GM23338 (cell line): ENCODE measurements around the gene CSF2RB. TPM values are rescaled to one million over a fixed set of nuclear protein-coding genes. Genes with fewer than 3 reads are reported as not detected.
A peak's percentile ranks its signal among the peaks of the same experiment; 100 is the strongest.

Experiments used
- ATAC-seq: fragments of 200-7000 bp; cut with Tn5 transposase; 3 replicates; pipeline ENCODE4 v1.9.1; 2020
- DNase-seq: peaks from one replicate; pipeline ENCODE4 v3.0.0-alpha.2; 2015; ENCODE audit warnings: low spot score
- H2AFZ ChIP-seq: fragments of 200-600 bp; sonication (generic); 2 replicates; pipeline ENCODE4 v1.8.0; 2016; ENCODE audit warnings: antibody characterized with exemption, mild to moderate bottlenecking, moderate library complexity
- H3F3A ChIP-seq: fragments of 200-600 bp; sonication (generic); replicated peaks from 2 replicates; pipeline ENCODE4 v1.8.0; 2017; ENCODE audit warnings: antibody characterized with exemption, mixed run types, low read depth
- H3K27ac ChIP-seq: fragments of 200-600 bp; sonication (generic); 2 replicates; pipeline ENCODE4 v1.6.1; 2016; ENCODE audit warnings: low read depth
- H3K27me3 ChIP-seq: fragments of 200-600 bp; sonication (generic); 2 replicates; pipeline ENCODE4 v1.8.0; 2016; ENCODE audit warnings: mild to moderate bottlenecking, mixed run types, moderate library complexity; ENCODE audit not compliant: insufficient read depth
- H3K36me3 ChIP-seq: fragments of 200-600 bp; sonication (generic); 2 replicates; pipeline ENCODE4 v1.8.0; 2016; ENCODE audit warnings: mild to moderate bottlenecking; ENCODE audit not compliant: insufficient read depth
- H3K4me1 ChIP-seq: fragments of 200-600 bp; sonication (generic); 2 replicates; pipeline ENCODE4 v1.8.0; 2016; ENCODE audit warnings: mild to moderate bottlenecking, moderate library complexity; ENCODE audit not compliant: insufficient read depth
- H3K4me2 ChIP-seq: fragments of 200-600 bp; sonication (generic); 2 replicates; pipeline ENCODE4 v1.7.1; 2017; ENCODE audit warnings: mixed run types
- H3K4me3 ChIP-seq: fragments of 200-600 bp; sonication (generic); 2 replicates; pipeline ENCODE4 v1.6.1; 2016; ENCODE audit warnings: mixed run types
- H3K79me2 ChIP-seq: fragments of 200-600 bp; sonication (generic); replicated peaks from 2 replicates; pipeline ENCODE4 v1.8.0; 2017; ENCODE audit warnings: mild to moderate bottlenecking; ENCODE audit not compliant: insufficient read depth
- H3K9me2 ChIP-seq: fragments of 200-600 bp; sonication (generic); 2 replicates; pipeline ENCODE4 v1.8.0; 2017; ENCODE audit not compliant: insufficient read depth
- H4K20me1 ChIP-seq: fragments of 200-600 bp; sonication (generic); replicated peaks from 2 replicates; pipeline ENCODE4 v1.8.0; 2017; ENCODE audit warnings: mild to moderate bottlenecking; ENCODE audit not compliant: insufficient read depth
- H3K27ac Mint-ChIP-seq: 2 replicates; pipeline ENCODE4 v1.8.0; 2020; ENCODE audit warnings: inconsistent platforms, mild to moderate bottlenecking, moderate library complexity, mixed read lengths
- H3K27me3 Mint-ChIP-seq: 3 replicates; pipeline ENCODE4 v1.8.0; 2022; ENCODE audit warnings: low read depth, mild to moderate bottlenecking, moderate library complexity, mixed read lengths, inconsistent platforms; ENCODE audit not compliant: insufficient read depth, poor library complexity
- H3K36me3 Mint-ChIP-seq: 3 replicates; pipeline ENCODE4 v1.8.0; 2021; ENCODE audit warnings: low read depth, mild to moderate bottlenecking, inconsistent platforms, moderate library complexity, mixed read lengths
- H3K4me1 Mint-ChIP-seq: 3 replicates; pipeline ENCODE4 v1.8.0; 2020; ENCODE audit warnings: mild to moderate bottlenecking, inconsistent platforms, mixed read lengths
- H3K4me3 Mint-ChIP-seq: 3 replicates; pipeline ENCODE4 v1.8.0; 2021; ENCODE audit warnings: moderate library complexity, mild to moderate bottlenecking, inconsistent platforms, mixed read lengths
- H3K9me3 Mint-ChIP-seq: 3 replicates; pipeline ENCODE4 v1.8.0; 2020; ENCODE audit warnings: moderate library complexity, mild to moderate bottlenecking, inconsistent platforms, mixed read lengths
- CREB1 ChIP-seq: fragments of 250-450 bp; sonication (Bioruptor Pico); IDR thresholded peaks from 2 replicates; pipeline ENCODE4 v1.5.0; 2020; ENCODE audit warnings: low read depth, mild to moderate bottlenecking, moderate library complexity
- CTCF ChIP-seq, 2 experiments: fragments of 200-600 bp in 1 of 2; sonication (generic) in 1 of 2; conservative IDR thresholded peaks; 2 replicates each; pipeline versions ENCODE4 v1.5.1 to v1.6.1; 2016 to 2017; ENCODE audit warnings: antibody characterized with exemption in 2 of 2, low read depth in 2 of 2, mild to moderate bottlenecking in 2 of 2, moderate library complexity in 1 of 2
- ETS1 ChIP-seq: IDR thresholded peaks from 2 replicates; pipeline ENCODE4 v1.6.1; 2016; ENCODE audit warnings: antibody characterized with exemption
- EZH2 ChIP-seq: fragments of 200-600 bp; sonication (generic); IDR thresholded peaks from one replicate; pipeline ENCODE4 v1.8.0; 2017; ENCODE audit warnings: antibody characterized with exemption, mild to moderate bottlenecking, low read depth; ENCODE audit not compliant: unreplicated experiment
- EZH2phosphoT487 ChIP-seq: fragments of 200-600 bp; sonication (generic); IDR thresholded peaks from one replicate; pipeline ENCODE4 v1.8.1; 2018; ENCODE audit warnings: antibody characterized with exemption; ENCODE audit not compliant: unreplicated experiment
- JUNB ChIP-seq: IDR thresholded peaks from one replicate; pipeline ENCODE4 v1.6.1; 2016; ENCODE audit warnings: antibody characterized with exemption; ENCODE audit not compliant: unreplicated experiment
- NANOG ChIP-seq: IDR thresholded peaks from 2 replicates; pipeline ENCODE4 v1.6.1; 2016; ENCODE audit warnings: antibody characterized with exemption, borderline replicate concordance
- POLR2AphosphoS5 ChIP-seq: IDR thresholded peaks from 2 replicates; pipeline ENCODE4 v1.6.1; 2016; ENCODE audit warnings: antibody characterized with exemption, low read depth
- REST ChIP-seq: IDR thresholded peaks from one replicate; pipeline ENCODE4 v1.6.1; 2018; ENCODE audit warnings: antibody characterized with exemption; ENCODE audit not compliant: unreplicated experiment
- STAT1 ChIP-seq: IDR thresholded peaks from one replicate; pipeline ENCODE4 v1.6.1; 2016; ENCODE audit warnings: antibody characterized with exemption; ENCODE audit not compliant: unreplicated experiment
- ZNF114 ChIP-seq: fragments of 250-450 bp; sonication (Bioruptor Pico); IDR thresholded peaks from 2 replicates; pipeline ENCODE4 v1.5.0; 2020; ENCODE audit warnings: mild to moderate bottlenecking, moderate library complexity
- ZNF331 ChIP-seq: fragments of 250-450 bp; sonication (Bioruptor Pico); IDR thresholded peaks from 2 replicates; pipeline ENCODE4 v1.5.0; 2020; ENCODE audit warnings: low read depth, mild to moderate bottlenecking, moderate library complexity
- ZNF462 ChIP-seq: fragments of 250-450 bp; sonication (Bioruptor Pico); IDR thresholded peaks from 2 replicates; pipeline ENCODE4 v1.5.0; 2020; ENCODE audit warnings: mild to moderate bottlenecking, moderate library complexity
- polyA plus RNA-seq: library from polyadenylated mRNA; unstranded; fragments of >200 nt; fragmentation: Nextera tagmentation; extraction: Ambion mirVana; gene quantifications from 2 replicates; pipeline ENCODE4 v1.2.1, GENCODE V29; 2016
- total RNA-seq: library from RNA; depleted of rRNA; stranded (reverse); fragments of >200 nt; shearing (Covaris generic); gene quantifications from 2 replicates; pipeline ENCODE4 v1.2.3, GENCODE V29; 2014

The CSF2RB gene
- total and polyA plus RNA-seq, 2 experiments from 2014 or later, result not detected

- TF ChIP-seq EZH2phosphoT487 (no peak), ETS1 (no peak), POLR2AphosphoS5 (no peak), ZNF114 (CRISPR knock-in tag) (no peak), JUNB (no peak), ZNF331 (CRISPR knock-in tag) (no peak), CTCF (conservative IDR thresholded peaks at IDR 0.05; ENCODE audit: low read depth in 2 of 2) (no peak), REST (no peak), NANOG (no peak), STAT1 (no peak), CREB1 (CRISPR knock-in tag) (no peak), EZH2 (no peak), ZNF462 (CRISPR knock-in tag) (no peak)
- no peaks in the 10 kb centered on the region for H3K36me3 ChIP-seq
- H3K4me3 ChIP-seq, result no peak overlapping the region
- H3K4me1 Mint-ChIP-seq, result peaks cover 2% of the 10 kb centered on the region; the same call in 2 of the 3 replicates
- no peaks in the 10 kb centered on the region for H4K20me1 ChIP-seq
- H3K9me3 Mint-ChIP-seq, result no peaks in the 10 kb centered on the region; the same call in 2 of the 3 replicates
- no peaks in the 10 kb centered on the region for H3K79me2 ChIP-seq
- H3K4me1 ChIP-seq, result no peaks in the 10 kb centered on the region
- no peaks in the 10 kb centered on the region for H3K27me3 ChIP-seq
- H3K27ac ChIP-seq, result no peak overlapping the region
- H2AFZ ChIP-seq, result peak overlapping the region; percentile 63; the same call in 1 of the 2 replicates
- DNase-seq (no peak), ATAC-seq (peak; percentile 14; the same call in 1 of the 3 replicates)
- H3K9me2 ChIP-seq, result no peaks in the 10 kb centered on the region
- H3K27me3 Mint-ChIP-seq, result peaks cover 20% of the 10 kb centered on the region
- no peak overlapping the region for H3K4me3 Mint-ChIP-seq
- no peak overlapping the region for H3K27ac Mint-ChIP-seq
- no peaks in the 10 kb centered on the region for H3F3A ChIP-seq
- no peak overlapping the region for H3K4me2 ChIP-seq
- no peaks in the 10 kb centered on the region; the same call in 2 of the 3 replicates for H3K36me3 Mint-ChIP-seq
These were observed 9.3 kb downstream of the CSF2RB start for GRCh38 chr22:36922711-36923110.
